ENCODE results near the gene ENHO. TPM values are rescaled to one million over a fixed set of nuclear protein-coding genes. Genes with fewer than 3 reads are reported as not detected.
A peak's percentile ranks its signal among the peaks of the same experiment; 100 is the strongest.

Gene ENHO
- total and polyA plus RNA-seq, 12 donors: 0.24 to 1.6 (median 0.88) TPM; not detected in 7

DNA sequence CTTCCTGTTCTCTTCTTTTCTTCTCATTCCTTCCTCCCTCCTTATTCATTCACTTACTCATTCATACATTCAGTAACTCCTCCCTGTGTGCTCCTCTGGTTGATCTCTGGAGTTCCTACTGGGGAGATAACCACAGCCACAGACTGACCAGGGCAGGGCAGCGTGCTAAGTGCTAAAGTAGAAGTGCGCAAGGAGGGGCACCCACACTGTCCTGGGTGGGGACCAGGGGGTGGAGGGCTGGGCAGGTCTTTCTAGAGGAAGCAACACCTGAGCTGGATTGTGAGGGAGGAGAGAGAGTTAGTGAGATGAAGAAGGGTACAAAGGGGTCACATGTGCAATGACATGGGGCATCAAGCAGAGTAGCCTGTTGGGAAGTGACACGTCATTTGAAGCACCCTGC lies 13.8 kb downstream of the ENHO start:
- 90 to 96% (median 92%) methylated on average over 3 of the region's 3 CpGs for WGBS, 4 donors
- TF ChIP-seq, protein P1, sequence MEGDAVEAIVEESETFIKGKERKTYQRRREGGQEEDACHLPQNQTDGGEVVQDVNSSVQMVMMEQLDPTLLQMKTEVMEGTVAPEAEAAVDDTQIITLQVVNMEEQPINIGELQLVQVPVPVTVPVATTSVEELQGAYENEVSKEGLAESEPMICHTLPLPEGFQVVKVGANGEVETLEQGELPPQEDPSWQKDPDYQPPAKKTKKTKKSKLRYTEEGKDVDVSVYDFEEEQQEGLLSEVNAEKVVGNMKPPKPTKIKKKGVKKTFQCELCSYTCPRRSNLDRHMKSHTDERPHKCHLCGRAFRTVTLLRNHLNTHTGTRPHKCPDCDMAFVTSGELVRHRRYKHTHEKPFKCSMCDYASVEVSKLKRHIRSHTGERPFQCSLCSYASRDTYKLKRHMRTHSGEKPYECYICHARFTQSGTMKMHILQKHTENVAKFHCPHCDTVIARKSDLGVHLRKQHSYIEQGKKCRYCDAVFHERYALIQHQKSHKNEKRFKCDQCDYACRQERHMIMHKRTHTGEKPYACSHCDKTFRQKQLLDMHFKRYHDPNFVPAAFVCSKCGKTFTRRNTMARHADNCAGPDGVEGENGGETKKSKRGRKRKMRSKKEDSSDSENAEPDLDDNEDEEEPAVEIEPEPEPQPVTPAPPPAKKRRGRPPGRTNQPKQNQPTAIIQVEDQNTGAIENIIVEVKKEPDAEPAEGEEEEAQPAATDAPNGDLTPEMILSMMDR (IDR thresholded peaks at IDR 0.05): no peak
- TF ChIP-seq POLR2A (IDR thresholded peaks at IDR 0.05): no peak
- H3K4me3 ChIP-seq: no peak overlapping the region
- H3K9me3 ChIP-seq (replicated peaks in 1 of 3): no peaks in the 10 kb centered on the region
- no peaks in the 10 kb centered on the region for H3K36me3 ChIP-seq (replicated peaks in 1 of 2)
- intact Hi-C loops (cut with DNase I): no loop called here
- H3K27ac ChIP-seq: no peak overlapping the region
- no peaks in the 10 kb centered on the region for H3K27me3 ChIP-seq
- peak in 1 of 7 donors; percentile 5 for DNase-seq
- no peaks in the 10 kb centered on the region for H3K4me1 ChIP-seq (replicated peaks in 1 of 2)

DNA sequence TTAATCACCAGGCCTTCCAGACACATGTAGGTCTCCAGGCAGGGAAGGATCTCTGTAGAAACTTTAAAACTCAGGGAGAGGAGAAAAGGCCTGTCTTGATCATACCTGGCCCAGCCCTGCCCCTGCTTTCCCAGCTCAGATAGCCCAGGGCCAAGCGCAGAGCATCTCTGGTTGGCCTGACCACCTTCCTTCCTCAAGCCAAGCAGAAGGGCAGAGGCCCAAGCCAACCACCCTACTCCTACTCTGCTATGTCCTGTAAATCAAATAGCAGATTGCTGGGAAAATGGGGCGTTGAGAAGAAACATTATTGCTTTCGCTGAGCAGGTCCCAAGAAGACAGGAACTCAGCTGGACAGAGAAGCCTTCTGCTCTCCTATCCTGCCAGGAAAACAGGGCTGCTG lies 14.3 kb downstream of the ENHO start:
- Histone ChIP-seq H3K27ac (no peak overlapping the region), H3K9me3 (replicated peaks in 1 of 3) (no peaks in the 10 kb centered on the region), H3K4me1 (replicated peaks in 1 of 2) (no peaks in the 10 kb centered on the region), H3K27me3 (no peaks in the 10 kb centered on the region), H3K4me3 (no peak overlapping the region), H3K36me3 (replicated peaks in 1 of 2) (no peaks in the 10 kb centered on the region)
- peak in 1 of 7 donors; percentile 4 for DNase-seq
- WGBS, 4 donors: 88 to 92% (median 91%) methylated on average over 3 of the region's 3 CpGs
- TF ChIP-seq, protein P1 (IDR thresholded peaks at IDR 0.05): no peak
- no peak for TF ChIP-seq POLR2A (IDR thresholded peaks at IDR 0.05)
- intact Hi-C loops (cut with DNase I): no loop called here

DNA sequence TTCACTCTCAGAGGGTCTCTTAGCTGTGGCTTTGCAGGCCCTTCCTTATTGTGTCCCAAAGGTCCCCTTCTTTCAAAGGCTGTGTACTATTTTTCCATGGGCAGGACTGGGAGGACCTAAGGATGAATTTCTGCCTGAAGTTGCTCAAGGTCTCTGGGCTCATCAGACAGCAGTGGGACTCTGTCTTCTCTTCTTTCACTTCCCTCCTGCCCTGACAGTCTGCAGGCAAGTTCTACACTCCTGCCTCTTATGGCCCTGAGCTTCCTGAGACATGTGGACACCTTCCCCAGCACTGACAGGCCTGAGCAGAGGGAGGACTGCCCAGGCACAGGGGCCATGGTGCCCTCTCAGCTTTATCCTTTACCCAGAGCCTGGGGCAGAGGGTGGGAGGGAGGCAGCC lies 14.8 kb downstream of the ENHO start:
- Histone ChIP-seq H3K4me1 (replicated peaks in 1 of 2) (no peaks in the 10 kb centered on the region), H3K4me3 (no peak overlapping the region), H3K36me3 (replicated peaks in 1 of 2) (no peaks in the 10 kb centered on the region), H3K27ac (no peak overlapping the region), H3K9me3 (replicated peaks in 1 of 3) (no peaks in the 10 kb centered on the region), H3K27me3 (no peaks in the 10 kb centered on the region)
- TF ChIP-seq, protein P1 (IDR thresholded peaks at IDR 0.05): no peak
- TF ChIP-seq POLR2A (IDR thresholded peaks at IDR 0.05): no peak
- peak in 1 of 7 donors; percentile 1 for DNase-seq
- intact Hi-C loops (cut with DNase I): no loop called here

DNA sequence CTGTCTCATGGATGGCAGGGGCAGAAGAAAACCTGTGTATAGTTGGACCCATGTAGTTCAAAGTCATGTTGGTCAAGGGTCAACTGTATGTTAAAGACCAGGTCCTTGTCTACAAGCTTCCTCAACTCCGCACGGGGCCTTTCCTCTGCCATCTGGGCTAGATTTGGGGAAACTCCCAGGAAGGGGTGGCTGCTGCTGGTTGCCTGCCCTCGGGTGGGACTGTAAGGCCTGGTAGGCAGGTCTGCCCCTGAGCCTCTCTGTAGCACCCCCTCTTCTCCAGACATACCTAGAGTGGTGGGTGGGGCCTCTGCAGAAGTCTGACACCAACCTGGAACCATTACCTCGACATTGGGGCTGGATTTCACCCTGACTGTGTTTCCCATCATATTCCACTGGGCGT lies 15.2 kb downstream of the ENHO start:
- no peaks in the 10 kb centered on the region for H3K27me3 ChIP-seq
- peak in 1 of 7 donors; percentile 18 for DNase-seq
- TF ChIP-seq POLR2A (IDR thresholded peaks at IDR 0.05): no peak
- TF ChIP-seq, protein P1 (IDR thresholded peaks at IDR 0.05): no peak
- intact Hi-C loops (cut with DNase I): no loop called here
- WGBS, 4 donors: 86 to 90% (median 88%) methylated on average over 4 to 5 of the region's 5 CpGs
- H3K27ac ChIP-seq: no peak overlapping the region
- no peak overlapping the region for H3K4me3 ChIP-seq
- H3K4me1 ChIP-seq (replicated peaks in 1 of 2): no peaks in the 10 kb centered on the region
- H3K36me3 ChIP-seq (replicated peaks in 1 of 2): no peaks in the 10 kb centered on the region
- H3K9me3 ChIP-seq (replicated peaks in 1 of 3): no peaks in the 10 kb centered on the region

Data from adrenal gland (tissue), 12 donors.